Left cardiac atrium (tissue), 4 donors: ENCODE results near the gene EPS8L3. TPM values are rescaled to one million over a fixed set of nuclear protein-coding genes. Genes with fewer than 3 reads are reported as not detected.

Experiments
- ATAC-seq, 2 donors: fragments of 200-7000 bp; cut with Tn5 transposase; one replicate each; pipeline ENCODE4 v1.9.1; 2020; ENCODE audit warnings: mild to moderate bottlenecking in 2 of 2, moderate library complexity in 2 of 2
- DNase-seq: peaks from one replicate; pipeline ENCODE4 v3.0.0-alpha.2; 2020
- intact Hi-C, 2 donors: fragments of 100-400 bp; cut with DNase I; formaldehyde crosslinking; loops; one replicate each; pipeline versions ENCODE4 v1.14.1 to v1.15.1; 2022 to 2023
- total RNA-seq, 2 donors: library from RNA; stranded (reverse); fragmentation: NEBNext Ultra II Directional; extraction: Animal tissue kit (Norgen Biotek cat#: 25700); gene quantifications; one replicate each; pipeline ENCODE4 v1.2.1, GENCODE V29; 2021
- donor health status: DM: no; HTN: yes; CAD: no.
- donor health status: DM: no; HTN: yes; CAD: no; lungs with severe emphysema.
- donor health status: DM: yes; HTN: yes; CAD: no.
- donor health status: Dilated cardiomyopathy.

EPS8L3 gene
- total RNA-seq, 2 donors from 2014 or later: not detected

DNA sequence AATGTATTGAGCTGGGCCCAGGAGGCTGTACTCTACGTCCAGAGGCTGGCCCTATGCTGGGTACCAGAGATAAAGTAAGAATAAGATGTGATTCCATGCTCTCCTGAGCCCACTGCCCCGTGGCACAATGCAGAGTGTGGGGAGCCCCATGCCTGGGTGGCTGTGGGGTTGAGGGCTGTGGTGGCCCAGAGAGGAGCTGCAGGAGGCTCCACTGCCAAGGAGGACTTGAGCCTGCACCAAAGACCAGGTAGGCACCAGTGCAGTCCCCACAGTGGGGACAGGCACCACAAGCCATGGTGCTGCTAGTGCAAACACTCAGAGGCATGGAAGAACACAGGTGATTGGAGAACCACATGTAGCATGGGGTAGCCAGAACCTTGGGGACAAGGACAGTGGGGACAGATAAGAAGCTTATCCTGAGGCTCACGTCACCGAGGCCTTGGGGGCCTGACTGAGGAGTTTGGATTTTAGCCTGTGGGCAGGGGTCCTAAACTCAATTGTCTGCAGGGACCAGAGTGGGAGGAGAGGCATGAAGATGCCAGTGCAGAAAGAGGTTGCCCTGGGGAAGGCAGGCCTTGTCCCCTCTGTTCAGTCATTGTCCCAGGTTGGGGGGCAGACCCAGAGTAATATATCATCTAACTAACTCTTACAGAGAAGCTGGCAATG is 21.9 kb upstream of the EPS8L3 start:
- DNase-seq (peak; percentile 3), ATAC-seq (no peak)
- intact Hi-C loops: no loop called here

DNA sequence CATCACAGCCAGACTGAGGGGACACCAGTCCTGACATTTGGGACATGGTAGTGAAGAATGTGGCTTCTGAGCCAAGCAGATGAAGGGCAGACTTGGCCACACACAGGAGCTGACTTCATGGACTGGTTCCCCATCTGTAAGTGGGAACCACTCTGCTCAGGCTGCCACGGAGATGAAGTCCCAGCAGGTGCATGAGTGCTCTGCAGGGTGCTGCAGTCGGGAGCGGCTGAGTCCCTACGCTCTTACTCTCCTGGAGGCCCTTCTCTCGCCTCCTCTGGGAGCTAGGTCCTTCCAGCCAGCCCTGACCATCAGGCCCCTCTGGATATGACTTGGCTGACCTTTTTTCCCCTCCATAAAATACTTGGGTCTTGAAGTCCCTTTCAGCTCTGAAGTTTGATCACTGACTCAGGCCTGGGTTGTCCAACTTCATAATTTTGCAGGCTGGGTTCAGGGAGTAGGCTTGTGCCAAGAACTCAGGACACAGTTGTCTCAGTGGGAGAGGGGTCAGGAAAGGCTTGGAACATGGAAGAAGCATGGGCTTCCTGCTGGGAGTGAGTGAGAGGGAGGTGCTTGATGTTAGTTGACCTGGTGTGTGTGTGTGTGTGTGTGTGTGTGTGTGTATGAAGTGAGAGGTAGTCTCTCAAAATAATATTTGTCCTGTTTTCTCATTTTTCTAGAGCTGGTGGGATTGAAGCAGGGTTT is 21.0 kb upstream of the EPS8L3 start:
- DNase-seq (peak; percentile 9), ATAC-seq (peak in 1 of 2 donors; percentile 58)
- intact Hi-C loops: no loop called here

DNA sequence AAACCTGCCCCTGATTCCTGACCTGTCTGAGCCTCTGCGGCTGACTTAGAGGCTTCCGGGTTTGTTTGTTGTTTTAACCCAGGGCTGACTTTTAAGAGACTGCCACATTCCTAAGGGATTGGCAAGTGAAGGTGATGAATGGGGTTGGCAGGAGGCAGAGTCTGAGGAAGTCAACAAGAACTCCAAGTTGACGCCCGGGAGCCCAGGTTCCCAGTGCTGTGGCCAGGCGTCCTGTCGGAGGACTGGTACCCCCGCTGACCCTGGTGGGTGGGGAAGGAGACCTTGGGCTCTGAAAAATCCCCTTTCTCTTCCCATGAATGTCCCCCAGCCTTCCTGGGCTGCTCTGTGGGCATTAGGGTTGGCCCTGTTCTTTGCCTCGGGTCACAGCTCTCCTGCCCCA is 19.7 kb upstream of the EPS8L3 start:
- DNase-seq (peak; percentile 32), ATAC-seq (peak; percentile 67 to 80)
- intact Hi-C loops: no loop called here

DNA sequence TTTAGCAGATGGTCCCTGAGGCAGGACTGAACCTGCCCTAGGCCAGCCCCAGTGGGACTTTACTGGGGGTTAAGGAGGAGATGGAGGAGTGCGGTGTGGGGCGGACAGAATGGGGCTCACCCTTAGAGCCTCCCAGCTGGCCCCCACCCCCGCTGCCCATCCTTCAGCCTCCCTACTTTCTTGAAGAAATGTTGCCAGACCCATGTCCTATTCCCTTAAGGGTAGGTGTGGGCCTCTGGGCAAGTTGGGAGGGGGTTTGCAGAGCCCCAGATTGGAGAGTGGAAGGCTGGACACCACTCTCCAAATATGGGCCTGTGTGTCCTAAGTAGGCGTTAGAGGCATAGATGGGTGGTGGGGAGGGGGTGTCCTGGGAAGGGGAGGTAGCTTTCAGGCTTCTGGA is 19.2 kb upstream of the EPS8L3 start:
- no peak for ATAC-seq
- intact Hi-C loops: no loop called here
- peak; percentile 13 for DNase-seq

DNA sequence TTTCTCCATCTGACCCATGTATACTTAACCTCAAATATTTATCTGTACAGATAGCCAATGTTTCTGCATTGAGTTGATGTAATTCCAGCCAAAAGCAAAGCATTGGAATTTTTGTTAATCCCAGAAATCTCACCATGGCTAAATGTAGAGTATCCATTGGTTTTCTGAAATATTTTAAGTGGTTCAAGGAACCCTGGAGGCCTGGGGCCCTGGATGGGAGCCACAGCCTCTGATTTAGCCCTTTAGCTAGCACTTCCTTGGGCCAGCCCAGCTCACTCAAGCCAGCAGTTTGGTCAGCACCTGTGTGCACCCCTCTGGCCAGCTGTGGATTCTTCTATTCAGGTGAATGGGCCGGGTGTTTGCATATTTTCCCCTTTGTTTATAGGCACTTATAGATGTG is 18.8 kb upstream of the EPS8L3 start:
- intact Hi-C loops: no loop called here
- ATAC-seq (no peak), DNase-seq (peak; percentile 5)

DNA sequence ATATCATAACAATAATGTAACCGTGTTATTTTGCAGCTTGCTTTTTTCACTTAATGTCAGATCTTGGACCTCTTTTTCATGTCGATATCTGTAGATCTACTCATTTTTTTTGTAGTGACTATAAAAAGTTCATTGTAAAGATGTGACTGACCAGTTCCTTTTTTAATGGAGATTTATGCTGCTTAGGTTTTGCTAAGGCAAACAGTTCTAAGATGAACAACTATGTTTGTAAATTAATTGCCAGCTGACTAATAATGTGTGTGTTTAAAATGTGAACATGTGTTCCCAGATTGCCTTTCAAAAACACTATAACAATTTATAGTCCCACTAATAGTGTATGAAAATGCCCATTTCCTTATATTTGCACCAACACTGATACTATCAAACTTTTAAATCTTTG is 18.1 kb upstream of the EPS8L3 start:
- intact Hi-C loops: no loop called here
- DNase-seq: no peak
- ATAC-seq: no peak

DNA sequence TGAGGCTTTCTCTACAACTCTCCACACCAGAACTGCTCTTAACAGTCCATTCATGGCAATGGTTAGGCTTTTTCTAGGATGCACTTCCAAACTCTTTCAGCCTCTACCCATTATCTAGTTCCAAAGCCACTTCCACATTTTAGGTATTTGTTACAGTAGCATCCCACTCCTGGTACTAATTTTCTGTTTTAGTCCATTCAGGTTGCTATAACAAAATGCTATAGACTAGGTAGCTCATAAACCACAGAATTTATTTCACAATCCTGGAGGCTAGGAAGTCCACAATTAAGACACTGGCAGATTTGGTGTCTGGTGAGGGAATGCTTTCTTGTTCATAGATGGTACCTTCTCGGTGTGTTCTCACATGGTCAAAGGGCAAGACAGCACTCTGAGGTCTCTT is 17.3 kb upstream of the EPS8L3 start:
- ATAC-seq (no peak), DNase-seq (no peak)
- intact Hi-C loops: no loop called here

DNA sequence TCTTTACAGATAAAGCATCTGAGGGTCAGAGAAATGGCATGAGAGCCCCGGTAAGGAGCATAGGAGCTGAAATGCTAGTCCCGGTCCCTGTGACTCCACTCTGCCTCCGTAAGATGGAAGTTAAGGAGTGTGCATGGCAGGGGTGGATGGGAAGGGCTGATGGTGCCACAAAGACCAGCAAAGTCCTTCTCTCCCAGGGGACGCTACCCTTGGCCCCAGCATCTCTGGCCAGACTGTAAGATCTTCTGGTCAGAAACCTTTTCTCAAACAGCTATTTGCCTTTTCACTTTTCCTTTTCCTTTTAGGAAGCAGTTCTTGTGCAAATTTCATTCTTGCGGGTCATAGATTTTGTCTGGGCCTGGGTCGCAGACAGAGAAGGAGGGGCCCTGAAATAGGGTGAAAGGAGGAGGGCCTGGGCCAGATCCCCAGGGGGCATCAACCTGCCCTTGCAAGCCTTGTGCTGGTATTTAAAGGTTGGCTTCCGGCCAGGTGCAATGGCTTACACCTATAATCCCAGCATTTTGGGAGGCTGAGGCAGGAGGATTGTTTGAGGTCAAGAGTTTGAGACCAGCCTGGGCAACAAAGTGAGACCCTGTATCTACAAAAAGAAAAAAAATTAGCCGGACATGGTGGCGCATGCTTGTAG is 14.4 kb upstream of the EPS8L3 start:
- DNase-seq (peak; percentile 14), ATAC-seq (no peak)
- intact Hi-C loops: loop anchor here (1.0 to 2.0 kb wide), 2 partner anchors 206 to 207 kb away; partner anchors contain the start of gene AHCYL1 (in 2 of the 2)

DNA sequence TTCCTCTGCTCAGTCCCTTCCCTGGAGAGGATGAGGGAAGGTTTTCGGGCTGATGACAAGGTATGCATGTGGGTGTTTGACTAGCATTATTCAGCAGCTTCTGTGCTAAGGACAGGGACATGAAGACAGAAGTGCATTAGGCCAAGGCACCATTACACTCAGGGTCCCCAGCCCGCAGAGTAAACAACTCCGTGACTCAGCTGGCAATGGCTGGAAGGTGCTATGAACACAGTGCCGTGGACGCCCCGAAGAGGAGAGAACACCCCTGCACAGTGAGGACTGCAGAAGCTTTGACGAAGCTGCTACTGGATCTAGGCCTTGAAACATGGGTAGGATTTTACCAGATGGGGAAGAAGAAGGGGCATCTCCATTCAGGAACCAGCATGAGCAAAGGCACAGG is 13.7 kb upstream of the EPS8L3 start:
- no peak for ATAC-seq
- peak; percentile 11 for DNase-seq
- intact Hi-C loops: loop anchor here (1.0 to 2.0 kb wide), 2 partner anchors 207 kb away; partner anchors contain the start of gene AHCYL1 (in 2 of the 2)

DNA sequence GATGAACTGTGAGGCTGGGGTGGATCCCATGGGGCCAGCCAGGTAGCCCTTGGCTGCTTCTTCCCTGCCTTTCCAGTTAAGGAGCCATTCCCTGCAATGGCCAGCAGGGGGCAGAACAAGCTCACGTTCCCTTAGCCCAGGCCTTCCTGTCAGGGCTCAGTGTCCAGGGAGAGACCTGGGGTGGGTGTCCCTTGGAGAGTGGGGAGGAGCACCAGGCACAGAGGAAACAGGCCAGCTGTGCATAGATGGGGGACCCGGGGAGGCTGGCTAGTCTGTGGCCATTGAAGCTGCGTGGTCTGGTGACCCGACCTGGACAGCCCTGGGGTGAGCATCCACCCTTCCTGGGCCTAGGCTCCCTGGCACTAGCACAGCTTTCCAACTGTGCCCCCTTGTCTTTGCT is 13.2 kb upstream of the EPS8L3 start:
- DNase-seq (peak; percentile 79), ATAC-seq (peak; percentile 81 to 82)
- intact Hi-C loops: loop anchor here (1.0 to 2.0 kb wide), 2 partner anchors 207 to 208 kb away; partner anchors contain the start of gene AHCYL1 (in 2 of the 2)

DNA sequence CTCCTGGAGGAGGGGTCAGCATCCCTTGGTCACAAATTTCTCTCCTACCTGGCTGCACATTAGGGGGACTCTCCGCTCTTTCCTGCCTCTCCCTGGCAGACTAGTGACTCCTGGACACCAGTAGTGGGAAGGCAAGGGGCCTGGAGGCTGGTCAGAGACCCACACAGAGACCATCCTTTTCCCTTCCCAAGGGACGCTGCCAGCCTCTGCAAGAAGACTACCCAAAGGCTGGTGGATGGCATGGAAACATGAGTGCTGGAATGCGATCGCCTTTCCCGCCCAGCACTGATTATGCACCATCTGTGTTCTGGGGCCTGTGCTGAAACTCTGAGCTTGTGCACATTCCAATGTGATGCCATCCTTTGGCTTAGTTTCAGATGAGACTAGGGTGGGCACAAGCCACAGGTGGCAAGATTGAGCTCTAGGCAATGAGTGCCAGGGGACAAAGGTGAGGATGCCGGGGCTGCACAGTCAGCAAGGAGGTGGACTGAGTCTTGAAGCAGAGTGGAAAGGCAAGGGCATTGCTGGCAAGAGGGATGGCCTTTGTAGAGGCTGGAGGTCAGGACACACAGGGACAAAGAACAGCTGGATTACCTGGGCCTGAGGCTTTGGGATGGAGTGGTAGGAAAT is 12.6 kb upstream of the EPS8L3 start:
- DNase-seq (peak; percentile 15), ATAC-seq (no peak)
- intact Hi-C loops: loop anchor here in 1 of 2 donors (2.0 kb wide), 1 partner anchor 208 kb away; the partner anchor contains the start of gene AHCYL1

DNA sequence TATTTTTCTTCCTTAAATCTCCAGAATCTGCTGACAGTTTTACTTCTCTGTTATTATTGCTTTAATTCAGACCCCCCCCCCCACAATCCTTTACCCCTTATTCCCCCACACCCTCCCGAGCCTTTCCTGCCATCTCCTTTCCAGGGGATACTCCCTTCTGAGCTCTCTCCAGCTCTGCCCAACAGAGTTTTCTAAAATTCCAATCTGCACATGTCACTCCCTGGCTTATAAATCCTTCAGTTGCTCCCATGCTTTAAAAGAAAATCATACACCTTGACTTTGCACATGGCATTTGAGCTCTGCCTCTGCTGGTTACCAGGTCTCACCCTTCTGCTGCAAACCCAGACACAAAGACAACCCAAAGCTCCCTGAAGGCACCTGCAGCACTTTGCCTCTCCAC is 11.7 kb upstream of the EPS8L3 start:
- DNase-seq (peak; percentile 3), ATAC-seq (peak in 1 of 2 donors; percentile 3)
- intact Hi-C loops: no loop called here

DNA sequence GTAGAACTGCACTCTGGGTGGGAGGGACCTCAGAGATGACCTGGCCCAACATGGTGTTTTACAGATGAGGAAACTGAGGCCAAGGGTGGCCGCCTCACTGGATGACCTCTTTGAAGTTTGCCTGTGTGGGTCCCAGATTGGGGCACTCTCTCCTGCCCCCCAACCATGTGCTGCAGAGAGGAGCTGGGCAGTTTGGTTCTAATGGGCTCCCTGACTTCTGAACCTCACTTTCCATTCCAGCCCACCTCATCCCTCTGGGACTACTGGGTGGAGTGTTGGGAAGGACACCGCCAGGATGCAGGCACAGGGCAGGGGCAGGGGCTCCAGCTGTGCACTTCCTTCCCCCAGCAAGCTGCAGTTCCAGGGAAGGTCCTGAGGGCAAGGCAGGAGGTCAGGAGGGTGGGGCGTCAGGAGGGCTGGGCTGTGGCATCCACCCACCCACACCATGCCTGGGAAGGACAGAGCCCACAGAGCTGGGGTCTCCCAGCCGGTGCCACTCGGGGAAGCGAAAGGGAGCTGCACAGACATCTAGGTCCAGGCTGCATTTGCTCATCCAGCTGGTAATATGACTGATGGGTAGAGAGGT is 10.3 kb upstream of the EPS8L3 start:
- DNase-seq (peak; percentile 20), ATAC-seq (no peak)
- intact Hi-C loops: loop anchor here (1.0 to 5.0 kb wide), 3 partner anchors 132 to 227 kb away; no protein-coding TSS in a partner anchor

DNA sequence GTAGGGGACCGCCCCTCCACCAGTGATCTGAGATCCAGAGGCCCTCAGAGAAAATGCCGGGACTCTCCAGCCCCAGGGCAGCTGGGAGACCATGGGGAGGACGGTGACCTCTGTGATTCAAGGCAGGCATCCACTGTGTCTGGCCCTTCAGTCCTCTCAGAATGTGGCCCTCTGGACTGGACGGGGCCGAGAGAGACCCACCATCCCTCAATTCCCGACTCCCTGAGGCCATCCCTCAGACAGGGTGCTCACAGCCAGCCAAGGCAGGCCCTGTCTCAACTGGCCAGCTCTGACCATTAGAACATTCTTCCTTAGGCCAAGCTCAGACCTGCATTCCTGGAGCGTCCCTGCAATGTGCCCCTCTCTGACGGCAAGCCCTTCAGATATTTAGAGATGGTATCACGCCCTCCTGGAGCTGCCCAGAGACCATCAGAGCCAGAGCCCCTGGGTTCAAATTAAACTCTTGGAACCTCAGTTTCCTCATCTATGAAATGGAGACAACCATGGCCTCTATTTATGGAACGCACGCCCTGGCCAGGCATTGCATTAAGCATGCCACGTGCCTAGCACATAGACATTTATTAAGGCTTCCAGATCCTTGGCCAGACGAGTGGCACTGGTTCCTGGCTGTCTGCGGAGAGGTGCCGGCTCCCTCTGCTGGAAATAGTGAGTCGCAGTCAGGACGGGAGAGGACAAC is 9.6 kb upstream of the EPS8L3 start:
- intact Hi-C loops: loop anchor here (2.0 to 5.0 kb wide), 2 partner anchors 131 to 227 kb away; no protein-coding TSS in a partner anchor
- DNase-seq (peak; percentile 85), ATAC-seq (peak; percentile 85 to 88)

DNA sequence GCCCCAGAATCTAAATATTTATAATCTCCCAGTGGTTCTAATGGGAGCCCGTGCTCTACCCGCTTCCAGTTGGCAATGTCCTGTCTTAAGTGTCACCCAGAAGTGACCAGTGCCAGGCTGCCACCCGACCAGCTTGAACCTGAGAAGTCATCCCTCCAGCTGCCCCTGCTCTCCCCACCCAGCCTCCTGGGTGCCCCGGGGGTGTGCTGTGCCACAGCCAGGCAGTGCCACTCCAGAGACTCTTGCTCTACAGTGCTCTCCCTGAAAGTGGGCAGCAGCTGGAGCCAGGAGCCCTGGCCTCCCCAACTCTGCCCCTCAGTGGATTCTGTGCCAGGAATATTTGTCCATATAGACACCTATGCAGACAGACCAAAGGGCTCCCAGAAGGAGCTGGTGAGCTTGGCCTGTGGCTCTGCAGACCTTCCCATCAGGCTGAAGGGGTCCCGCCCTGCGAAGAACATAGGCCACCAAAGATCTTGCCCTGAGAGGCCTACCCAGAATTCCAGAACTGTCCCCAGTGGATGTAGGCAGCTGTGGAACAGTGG is 9.0 kb upstream of the EPS8L3 start:
- peak; percentile 17 for DNase-seq
- no peak for ATAC-seq
- intact Hi-C loops: loop anchor here (2.0 to 5.0 kb wide), 2 partner anchors 130 to 226 kb away; no protein-coding TSS in a partner anchor

DNA sequence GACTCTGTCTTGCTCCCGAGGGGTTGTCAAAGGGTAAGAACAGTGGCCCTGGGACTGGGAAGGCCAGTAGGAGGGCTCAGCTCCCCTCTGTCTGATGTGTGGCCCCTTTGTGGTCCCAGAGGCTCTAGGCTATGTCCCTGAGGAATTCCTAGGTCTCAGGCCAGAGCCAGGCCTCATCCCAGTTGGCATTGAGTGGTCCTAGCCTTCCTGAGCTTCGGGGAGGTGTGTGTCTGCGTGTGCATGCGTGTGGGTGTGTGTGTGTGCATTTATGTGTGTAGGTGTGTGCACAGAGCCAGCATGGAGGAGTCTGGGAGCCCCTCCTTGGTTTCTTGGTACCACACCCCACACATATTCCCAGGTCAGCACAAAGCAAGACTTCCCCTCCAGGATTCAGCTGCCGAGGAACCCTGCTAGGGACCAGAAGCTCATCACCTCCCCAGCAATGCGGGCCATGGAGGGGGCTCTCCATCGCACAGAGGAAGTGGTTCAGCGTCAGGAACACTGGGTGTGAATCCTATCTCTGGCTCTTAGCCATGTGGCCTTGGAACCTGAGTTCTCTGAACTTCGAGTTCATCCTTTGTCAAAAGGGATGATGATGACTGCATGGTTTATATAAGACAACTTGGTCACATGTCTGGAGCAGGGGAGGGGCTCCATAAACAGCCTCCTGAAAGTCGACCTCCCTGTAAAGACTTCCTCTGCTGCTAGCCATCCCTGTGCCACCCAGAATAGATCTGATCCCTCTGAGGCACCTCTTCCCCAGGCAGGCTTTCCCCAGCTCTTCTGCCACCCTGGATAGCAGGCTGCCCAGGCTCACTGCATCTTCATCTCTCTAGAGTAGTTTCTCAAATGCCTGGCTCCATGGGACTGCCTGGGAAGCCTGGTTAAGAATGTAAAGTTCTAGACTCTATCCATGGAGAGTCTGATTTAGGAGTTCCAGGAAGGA is 8.3 kb upstream of the EPS8L3 start:
- ATAC-seq (no peak), DNase-seq (peak; percentile 19)
- intact Hi-C loops: loop anchor here (2.0 to 5.0 kb wide), 2 partner anchors 130 to 225 kb away; no protein-coding TSS in a partner anchor
